HL-60 (cell line): ENCODE data around the gene QARS1.

Experiments used
- GABPA ChIP-seq: IDR thresholded peaks from 2 replicates; pipeline ENCODE4 v1.6.1; 2012; ENCODE audit warnings: low read depth
- POLR2AphosphoS5 ChIP-seq: IDR thresholded peaks from 2 replicates; pipeline ENCODE4 v1.6.1; 2012; ENCODE audit warnings: low read depth
- SPI1 ChIP-seq: IDR thresholded peaks from 2 replicates; pipeline ENCODE4 v1.6.1; 2012; ENCODE audit warnings: low read depth, mild to moderate bottlenecking, borderline replicate concordance
- TF ChIP-seq, protein P1 (sequence below): IDR thresholded peaks from one replicate; pipeline ENCODE4 v1.5.1; 2011; ENCODE audit warnings: low read length, control low read depth, inconsistent platforms; ENCODE audit not compliant: insufficient read depth

DNA sequence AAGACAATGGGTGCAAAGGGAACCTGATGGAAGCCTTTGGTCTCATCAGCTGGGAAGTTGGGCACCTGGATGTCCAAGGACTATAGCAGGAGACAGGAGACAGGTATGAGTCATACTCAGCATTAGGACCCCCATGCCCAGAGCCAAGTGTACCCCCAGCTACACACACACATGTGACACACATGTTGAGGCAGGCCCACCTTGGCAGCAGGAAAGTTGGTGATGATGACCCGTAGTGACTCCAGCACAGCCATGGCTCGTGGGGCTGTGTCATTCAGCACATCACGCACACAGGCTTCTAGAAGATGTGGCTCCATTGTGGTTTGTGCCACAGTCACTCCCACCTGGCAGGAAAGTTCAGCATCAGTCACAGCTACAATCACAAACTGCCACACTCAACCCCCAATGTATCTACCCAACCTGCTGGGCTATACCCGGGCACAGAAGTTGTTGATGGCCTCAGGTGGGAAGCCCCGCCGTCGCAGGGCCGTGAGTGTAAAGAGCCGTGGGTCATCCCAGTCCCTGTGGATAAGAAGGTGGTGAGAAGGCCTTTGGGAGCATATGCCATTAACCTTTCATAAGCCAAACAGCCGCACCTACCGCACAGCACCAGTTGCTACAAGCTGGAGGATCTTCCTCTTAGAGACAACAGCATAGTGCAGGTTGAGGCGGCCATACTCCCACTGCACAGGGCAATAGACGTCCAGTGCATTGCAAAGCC is 5.5 kb downstream of the QARS1 start:
- TF ChIP-seq, protein P1, sequence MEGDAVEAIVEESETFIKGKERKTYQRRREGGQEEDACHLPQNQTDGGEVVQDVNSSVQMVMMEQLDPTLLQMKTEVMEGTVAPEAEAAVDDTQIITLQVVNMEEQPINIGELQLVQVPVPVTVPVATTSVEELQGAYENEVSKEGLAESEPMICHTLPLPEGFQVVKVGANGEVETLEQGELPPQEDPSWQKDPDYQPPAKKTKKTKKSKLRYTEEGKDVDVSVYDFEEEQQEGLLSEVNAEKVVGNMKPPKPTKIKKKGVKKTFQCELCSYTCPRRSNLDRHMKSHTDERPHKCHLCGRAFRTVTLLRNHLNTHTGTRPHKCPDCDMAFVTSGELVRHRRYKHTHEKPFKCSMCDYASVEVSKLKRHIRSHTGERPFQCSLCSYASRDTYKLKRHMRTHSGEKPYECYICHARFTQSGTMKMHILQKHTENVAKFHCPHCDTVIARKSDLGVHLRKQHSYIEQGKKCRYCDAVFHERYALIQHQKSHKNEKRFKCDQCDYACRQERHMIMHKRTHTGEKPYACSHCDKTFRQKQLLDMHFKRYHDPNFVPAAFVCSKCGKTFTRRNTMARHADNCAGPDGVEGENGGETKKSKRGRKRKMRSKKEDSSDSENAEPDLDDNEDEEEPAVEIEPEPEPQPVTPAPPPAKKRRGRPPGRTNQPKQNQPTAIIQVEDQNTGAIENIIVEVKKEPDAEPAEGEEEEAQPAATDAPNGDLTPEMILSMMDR: no peak
- TF ChIP-seq POLR2AphosphoS5 (no peak), GABPA (no peak), SPI1 (no peak)
